OCI-LY7 (cell line): Measurements from ENCODE around the gene ELOVL6. TPM values are rescaled to one million over a fixed set of nuclear protein-coding genes. Genes with fewer than 3 reads are reported as not detected.

Source experiments
- BruUV-seq: library from RNA; stranded (reverse); fragments of 400-500 nt; replicated peaks from 2 replicates; lab custom pipeline; 2021; lab: Mats Ljungman, UMichigan
- CTCF ChIA-PET: fragments of 300-600 bp; sonication (Branson Sonifier 250); formaldehyde crosslinking; loops from one replicate; lab custom pipeline; 2022; ENCODE audit warnings: antibody characterized with exemption; ENCODE audit not compliant: unreplicated experiment; lab: Charles Lee
- POLR2A ChIA-PET: fragments of 300-600 bp; sonication (Branson Sonifier 250); formaldehyde crosslinking; loops from one replicate; lab custom pipeline; 2022; ENCODE audit warnings: antibody characterized with exemption; lab: Charles Lee
- DNase-seq: peaks from one replicate; pipeline ENCODE4 v3.0.0-alpha.2; 2015; ENCODE audit warnings: low spot score
- H2AFZ ChIP-seq: fragments of 200-600 bp; sonication (generic), shearing (Covaris generic); 2 replicates; pipeline ENCODE4 v1.6.1; 2014; ENCODE audit warnings: mild to moderate bottlenecking, antibody characterized with exemption, low read length, moderate library complexity
- H3K27ac ChIP-seq: fragments of 200-600 bp; sonication (generic); 2 replicates; pipeline ENCODE4 v1.5.1; 2014; ENCODE audit warnings: mixed run types, low read depth, mild to moderate bottlenecking, moderate library complexity, low read length, inconsistent platforms; ENCODE audit not compliant: poor library complexity, severe bottlenecking
- H3K36me3 ChIP-seq: fragments of 200-600 bp; sonication (generic); 2 replicates; pipeline ENCODE4 v1.6.1; 2014; ENCODE audit warnings: mild to moderate bottlenecking, antibody characterized with exemption, low read length, moderate library complexity, mixed read lengths; ENCODE audit not compliant: insufficient read depth
- H3K4me1 ChIP-seq: fragments of 200-600 bp; sonication (generic); 2 replicates; pipeline ENCODE4 v1.5.1; 2014; ENCODE audit warnings: mild to moderate bottlenecking, low read length; ENCODE audit not compliant: insufficient read depth, poor library complexity, severe bottlenecking
- H3K4me2 ChIP-seq: fragments of 200-600 bp; sonication (generic); 2 replicates; pipeline ENCODE4 v1.6.1; 2014; ENCODE audit warnings: mild to moderate bottlenecking, low read length
- H3K4me3 ChIP-seq: fragments of 200-600 bp; sonication (generic); 2 replicates; pipeline ENCODE4 v1.5.1; 2014; ENCODE audit warnings: mild to moderate bottlenecking, low read depth, low read length; ENCODE audit not compliant: poor library complexity, severe bottlenecking
- H3K79me2 ChIP-seq: fragments of 200-600 bp; sonication (generic); 2 replicates; pipeline ENCODE4 v1.6.1; 2016; ENCODE audit warnings: low read depth, mild to moderate bottlenecking, low read length, moderate library complexity, mixed read lengths; ENCODE audit not compliant: insufficient read depth
- H3K9me2 ChIP-seq: fragments of 200-600 bp; sonication (generic); 2 replicates; pipeline ENCODE4 v1.6.1; 2016; ENCODE audit warnings: mild to moderate bottlenecking, low read length, mixed read lengths; ENCODE audit not compliant: insufficient read depth
- H3K9me3 ChIP-seq: fragments of 200-600 bp; sonication (generic); 2 replicates; pipeline ENCODE4 v1.6.1; 2014; ENCODE audit warnings: mild to moderate bottlenecking, mixed run types, low read length, mixed read lengths
- H4K20me1 ChIP-seq: fragments of 200-600 bp; sonication (generic); 2 replicates; pipeline ENCODE4 v1.6.1; 2014; ENCODE audit warnings: mild to moderate bottlenecking, antibody characterized with exemption, low read length, moderate library complexity, mixed read lengths; ENCODE audit not compliant: insufficient read depth
- EZH2phosphoT487 ChIP-seq: fragments of 200-600 bp; sonication (generic); IDR thresholded peaks from 2 replicates; pipeline ENCODE4 v1.6.1; 2018; ENCODE audit warnings: low read depth, borderline replicate concordance, mild to moderate bottlenecking, mixed run types, antibody characterized with exemption, low read length, moderate library complexity, mixed read lengths
- intact Hi-C: fragments of 100-400 bp; cut with micrococcal nuclease; formaldehyde crosslinking; loops from one replicate; pipeline ENCODE4 v1.10.0; 2022; ENCODE audit not compliant: unreplicated experiment
- total RNA-seq, 2 experiments: library from RNA; depleted of rRNA in 1 of 2; stranded (reverse); fragments of >200 nt in 1 of 2; shearing (Covaris generic) in 1 of 2; gene quantifications; 2 replicates each; pipeline ENCODE4 v1.2.3, GENCODE V29; 2014 to 2022
- TF ChIP-seq, protein P1 (sequence below): fragments of 200-600 bp; sonication (generic); conservative IDR thresholded peaks from 2 replicates; pipeline ENCODE4 v1.5.1; 2014; ENCODE audit warnings: mild to moderate bottlenecking, antibody characterized with exemption, low read length, moderate library complexity, mixed read lengths

Gene ELOVL6
- total RNA-seq, 2 experiments from 2014 or later = 14.5 to 45.5 TPM

DNA sequence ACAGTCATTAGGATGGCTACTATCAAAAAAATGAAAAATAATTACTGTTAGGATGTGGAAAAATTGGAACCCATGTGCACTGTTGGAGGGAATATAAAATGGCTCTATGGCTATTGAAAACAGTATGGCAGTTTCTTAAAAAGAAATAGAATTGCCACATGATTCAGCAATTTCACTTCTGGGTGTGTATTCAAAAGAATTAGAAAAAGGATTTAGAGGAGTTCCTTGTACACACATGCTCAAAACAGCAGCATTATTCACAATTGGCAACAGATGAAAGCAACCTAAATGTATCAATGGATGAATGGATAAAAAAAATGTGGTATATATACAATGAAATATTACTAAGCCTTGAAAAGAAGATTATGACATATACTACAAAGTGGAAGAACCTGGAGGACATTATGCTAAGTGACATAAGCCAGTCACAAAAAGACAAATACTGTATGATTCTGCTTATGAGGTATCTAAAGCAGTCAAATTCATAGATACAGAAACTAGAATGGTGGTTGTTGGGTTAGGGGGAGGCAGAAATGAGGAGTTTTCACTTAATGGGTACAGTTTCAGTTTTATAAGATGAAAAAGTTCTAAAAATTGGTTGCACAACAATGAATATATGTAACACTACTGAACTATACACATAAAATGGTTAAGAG lies 123.2 kb downstream of the ELOVL6 start:
- H3K79me2 ChIP-seq = no peaks in the 10 kb centered on the region
- TF ChIP-seq EZH2phosphoT487 = no peak
- no peaks in the 10 kb centered on the region for H3K4me1 ChIP-seq
- BruUV-seq = no TSS peak
- H4K20me1 ChIP-seq = no peaks in the 10 kb centered on the region
- no peak for DNase-seq
- H3K9me2 ChIP-seq = no peaks in the 10 kb centered on the region
- ChIA-PET CTCF (no interaction called here), POLR2A (interaction anchor here (0.6 kb wide), 1 partner anchor 237 kb away, joined by 3 read pairs; no protein-coding TSS in a partner anchor)
- H3K9me3 ChIP-seq = no peaks in the 10 kb centered on the region
- no peak overlapping the region for H2AFZ ChIP-seq
- H3K27ac ChIP-seq = no peak overlapping the region
- H3K4me3 ChIP-seq = no peak overlapping the region
- H3K36me3 ChIP-seq = peaks cover 6% of the 10 kb centered on the region; the same call in 1 of the 2 replicates
- intact Hi-C loops = no loop called here
- no peak overlapping the region for H3K4me2 ChIP-seq

DNA sequence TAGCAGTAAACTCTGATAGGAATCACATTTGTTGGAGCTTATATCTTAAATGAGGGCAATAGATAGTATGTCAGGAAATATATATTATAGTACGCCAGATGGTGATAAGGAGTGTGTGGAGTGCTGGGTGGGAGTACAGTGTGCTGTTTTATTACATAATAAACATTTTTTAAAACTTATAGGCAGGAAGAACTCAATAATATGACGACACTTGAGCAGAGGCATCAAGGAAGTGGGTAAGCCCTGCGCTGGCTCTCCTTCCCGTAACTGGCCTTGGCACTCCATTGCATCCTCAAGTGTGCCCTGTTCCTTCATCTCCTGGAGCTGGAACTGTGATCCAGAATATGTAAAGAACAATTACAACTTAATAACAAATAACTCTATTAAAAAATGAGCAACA lies 123.8 kb downstream of the ELOVL6 start:
- ChIA-PET POLR2A (interaction anchor here (0.6 kb wide), 1 partner anchor 238 kb away, joined by 3 read pairs; no protein-coding TSS in a partner anchor), CTCF (no interaction called here)
- TF ChIP-seq, protein P1, sequence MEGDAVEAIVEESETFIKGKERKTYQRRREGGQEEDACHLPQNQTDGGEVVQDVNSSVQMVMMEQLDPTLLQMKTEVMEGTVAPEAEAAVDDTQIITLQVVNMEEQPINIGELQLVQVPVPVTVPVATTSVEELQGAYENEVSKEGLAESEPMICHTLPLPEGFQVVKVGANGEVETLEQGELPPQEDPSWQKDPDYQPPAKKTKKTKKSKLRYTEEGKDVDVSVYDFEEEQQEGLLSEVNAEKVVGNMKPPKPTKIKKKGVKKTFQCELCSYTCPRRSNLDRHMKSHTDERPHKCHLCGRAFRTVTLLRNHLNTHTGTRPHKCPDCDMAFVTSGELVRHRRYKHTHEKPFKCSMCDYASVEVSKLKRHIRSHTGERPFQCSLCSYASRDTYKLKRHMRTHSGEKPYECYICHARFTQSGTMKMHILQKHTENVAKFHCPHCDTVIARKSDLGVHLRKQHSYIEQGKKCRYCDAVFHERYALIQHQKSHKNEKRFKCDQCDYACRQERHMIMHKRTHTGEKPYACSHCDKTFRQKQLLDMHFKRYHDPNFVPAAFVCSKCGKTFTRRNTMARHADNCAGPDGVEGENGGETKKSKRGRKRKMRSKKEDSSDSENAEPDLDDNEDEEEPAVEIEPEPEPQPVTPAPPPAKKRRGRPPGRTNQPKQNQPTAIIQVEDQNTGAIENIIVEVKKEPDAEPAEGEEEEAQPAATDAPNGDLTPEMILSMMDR = no peak
- H3K4me1 ChIP-seq = no peaks in the 10 kb centered on the region
- no peaks in the 10 kb centered on the region for H3K9me2 ChIP-seq
- no peaks in the 10 kb centered on the region for H3K9me3 ChIP-seq
- intact Hi-C loops = no loop called here
- peaks cover 6% of the 10 kb centered on the region; the same call in 1 of the 2 replicates for H3K36me3 ChIP-seq
- no peaks in the 10 kb centered on the region for H3K79me2 ChIP-seq
- no peak overlapping the region for H3K4me2 ChIP-seq
- no peak overlapping the region for H3K27ac ChIP-seq
- no peak overlapping the region for H2AFZ ChIP-seq
- no peaks in the 10 kb centered on the region for H4K20me1 ChIP-seq
- no TSS peak for BruUV-seq
- DNase-seq = no peak
- no peak overlapping the region for H3K4me3 ChIP-seq

DNA sequence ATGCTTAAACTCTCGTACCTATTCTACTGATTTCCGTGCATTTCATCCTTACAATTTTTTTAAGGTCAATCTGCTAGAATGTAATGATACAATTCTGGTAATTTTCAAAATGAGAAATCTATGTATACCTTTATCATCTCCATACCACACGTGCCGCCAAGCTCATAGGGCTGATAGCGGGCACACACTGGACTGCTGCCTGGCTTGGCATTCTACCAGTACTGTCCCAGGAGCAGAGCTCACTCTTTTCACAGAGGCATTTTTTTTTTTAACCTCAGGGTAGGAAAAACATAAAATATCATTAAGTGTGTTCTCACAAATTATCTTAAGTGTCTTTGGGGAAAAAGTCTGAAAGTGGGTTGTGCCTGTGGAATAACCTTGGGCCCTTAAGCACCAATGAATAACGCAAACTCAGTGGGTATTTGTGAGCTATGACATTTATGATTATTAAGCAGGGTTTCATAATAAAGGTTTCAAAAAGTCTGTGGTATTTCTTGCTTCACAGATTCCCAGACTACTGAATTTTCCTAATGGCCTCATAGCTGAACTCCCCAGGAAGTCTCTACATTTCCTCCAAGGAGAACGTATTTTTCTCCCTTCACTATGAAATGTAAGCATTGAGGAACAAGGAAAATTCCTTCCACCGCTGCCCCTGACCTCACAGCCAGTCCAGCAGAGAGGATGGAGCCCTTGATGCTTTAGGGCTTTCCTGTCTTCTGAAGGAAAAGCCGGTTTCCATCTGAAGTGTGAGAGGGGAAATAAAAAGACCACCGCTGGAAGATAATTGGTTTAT lies 125.2 kb downstream of the ELOVL6 start:
- no TSS peak for BruUV-seq
- CTCF ChIA-PET = no interaction called here
- intact Hi-C loops = no loop called here
- H3K4me1 ChIP-seq = no peaks in the 10 kb centered on the region
- no peak overlapping the region for H3K27ac ChIP-seq
- no peaks in the 10 kb centered on the region for H3K9me3 ChIP-seq
- no peak for TF ChIP-seq EZH2phosphoT487
- TF ChIP-seq, protein P1 = no peak
- POLR2A ChIA-PET = no interaction called here
- H3K9me2 ChIP-seq = no peaks in the 10 kb centered on the region
- no peak overlapping the region for H3K4me2 ChIP-seq
- no peak overlapping the region for H2AFZ ChIP-seq
- DNase-seq = no peak
- no peaks in the 10 kb centered on the region for H4K20me1 ChIP-seq
- no peaks in the 10 kb centered on the region for H3K79me2 ChIP-seq
- peaks cover 6% of the 10 kb centered on the region; the same call in 1 of the 2 replicates for H3K36me3 ChIP-seq
- H3K4me3 ChIP-seq = no peak overlapping the region
